ENCODE data around the gene DNAJB7.

GRCh38 chr22:40853961-40854360 lies 8.0 kb downstream of the DNAJB7 start:
- no peak for TF ChIP-seq POLR2A (IDR thresholded peaks at IDR 0.05; ENCODE audit: extremely low read depth, insufficient read length)
- TF ChIP-seq, protein P1, sequence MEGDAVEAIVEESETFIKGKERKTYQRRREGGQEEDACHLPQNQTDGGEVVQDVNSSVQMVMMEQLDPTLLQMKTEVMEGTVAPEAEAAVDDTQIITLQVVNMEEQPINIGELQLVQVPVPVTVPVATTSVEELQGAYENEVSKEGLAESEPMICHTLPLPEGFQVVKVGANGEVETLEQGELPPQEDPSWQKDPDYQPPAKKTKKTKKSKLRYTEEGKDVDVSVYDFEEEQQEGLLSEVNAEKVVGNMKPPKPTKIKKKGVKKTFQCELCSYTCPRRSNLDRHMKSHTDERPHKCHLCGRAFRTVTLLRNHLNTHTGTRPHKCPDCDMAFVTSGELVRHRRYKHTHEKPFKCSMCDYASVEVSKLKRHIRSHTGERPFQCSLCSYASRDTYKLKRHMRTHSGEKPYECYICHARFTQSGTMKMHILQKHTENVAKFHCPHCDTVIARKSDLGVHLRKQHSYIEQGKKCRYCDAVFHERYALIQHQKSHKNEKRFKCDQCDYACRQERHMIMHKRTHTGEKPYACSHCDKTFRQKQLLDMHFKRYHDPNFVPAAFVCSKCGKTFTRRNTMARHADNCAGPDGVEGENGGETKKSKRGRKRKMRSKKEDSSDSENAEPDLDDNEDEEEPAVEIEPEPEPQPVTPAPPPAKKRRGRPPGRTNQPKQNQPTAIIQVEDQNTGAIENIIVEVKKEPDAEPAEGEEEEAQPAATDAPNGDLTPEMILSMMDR (IDR thresholded peaks at IDR 0.05; ENCODE audit: low read depth, low read length): no peak
- TF ChIP-seq MAX (IDR thresholded peaks at IDR 0.05; ENCODE audit: low read depth, low read length): no peak

Measured in NB4 (cell line).